Measurements from ENCODE around the gene PRDM16.

The PRDM16 gene

DNA sequence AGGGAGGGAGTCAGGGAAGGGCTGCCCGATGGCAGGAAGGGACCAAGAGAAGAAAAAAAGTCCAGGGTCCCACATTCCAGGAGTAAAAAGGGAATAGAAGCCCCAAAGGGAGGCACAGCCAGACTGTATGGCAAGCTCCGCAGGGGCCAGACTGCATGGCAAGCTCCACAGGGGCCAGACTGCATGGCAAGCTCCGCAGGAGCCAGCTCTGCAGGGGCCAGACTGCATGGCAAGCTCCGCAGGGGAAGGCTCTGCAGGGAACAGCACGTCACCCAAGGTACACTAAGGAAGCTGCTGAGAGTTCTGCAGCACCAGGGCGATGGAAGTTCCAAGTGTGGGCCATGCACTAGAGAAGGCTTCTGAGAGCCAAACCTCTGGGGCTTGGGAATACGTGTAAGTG lies 228.8 kb downstream of the PRDM16 start:
- no peaks in the 10 kb centered on the region for H3K4me1 ChIP-seq (ENCODE audit: control insufficient read depth, insufficient read depth, low read length, poor library complexity, severe bottlenecking)
- H3K27ac ChIP-seq (ENCODE audit: insufficient read depth, low read length, poor library complexity, severe bottlenecking), result no peak overlapping the region
- no peak for DNase-seq
- no peak overlapping the region for H3K4me3 ChIP-seq (ENCODE audit: insufficient read depth, low read depth, low read length, poor library complexity, severe bottlenecking)
- H3K9me3 ChIP-seq (ENCODE audit: control insufficient read depth, low read length), result no peaks in the 10 kb centered on the region
- no peaks in the 10 kb centered on the region for H3K27me3 ChIP-seq (replicated peaks; ENCODE audit: control insufficient read depth, insufficient read depth, low read length, poor library complexity, severe bottlenecking)
- no peaks in the 10 kb centered on the region for H3K36me3 ChIP-seq (ENCODE audit: control insufficient read depth, insufficient read depth, low read length)

- H3K27ac ChIP-seq (ENCODE audit: insufficient read depth, low read length, poor library complexity, severe bottlenecking), result no peak overlapping the region
- no peaks in the 10 kb centered on the region for H3K36me3 ChIP-seq (ENCODE audit: control insufficient read depth, insufficient read depth, low read length)
- DNase-seq, result no peak
- H3K9me3 ChIP-seq (ENCODE audit: control insufficient read depth, low read length), result no peaks in the 10 kb centered on the region
- no peak overlapping the region for H3K4me3 ChIP-seq (ENCODE audit: insufficient read depth, low read depth, low read length, poor library complexity, severe bottlenecking)
- H3K27me3 ChIP-seq (replicated peaks; ENCODE audit: control insufficient read depth, insufficient read depth, low read length, poor library complexity, severe bottlenecking), result no peaks in the 10 kb centered on the region
- no peaks in the 10 kb centered on the region for H3K4me1 ChIP-seq (ENCODE audit: control insufficient read depth, insufficient read depth, low read length, poor library complexity, severe bottlenecking)
These were observed 229.2 kb downstream of the PRDM16 start for GRCh38 chr1:3298197-3298596.

DNA sequence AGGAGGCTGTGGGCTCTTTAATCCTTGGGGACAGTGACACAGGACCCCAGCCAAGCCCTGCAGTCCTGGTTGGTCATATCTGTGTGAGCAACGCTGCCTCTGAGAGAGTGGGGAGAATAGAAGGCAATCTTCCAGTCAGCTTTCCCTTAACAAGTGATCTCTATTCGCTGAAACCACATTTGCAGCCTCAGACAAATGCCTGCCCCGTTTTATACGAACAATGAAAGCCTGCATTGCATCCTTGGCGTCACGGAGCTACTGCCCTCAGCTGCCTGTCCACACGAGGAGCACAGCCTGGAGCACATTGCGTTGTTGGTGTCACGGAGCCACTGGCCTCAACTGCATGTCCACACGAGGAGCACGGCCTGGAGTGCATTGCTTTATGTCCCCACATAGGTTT lies 235.2 kb downstream of the PRDM16 start:
- Histone ChIP-seq H3K27ac (ENCODE audit: insufficient read depth, low read length, poor library complexity, severe bottlenecking) (no peak overlapping the region), H3K4me3 (ENCODE audit: insufficient read depth, low read depth, low read length, poor library complexity, severe bottlenecking) (no peak overlapping the region), H3K27me3 (replicated peaks; ENCODE audit: control insufficient read depth, insufficient read depth, low read length, poor library complexity, severe bottlenecking) (no peaks in the 10 kb centered on the region), H3K9me3 (ENCODE audit: control insufficient read depth, low read length) (no peaks in the 10 kb centered on the region), H3K36me3 (ENCODE audit: control insufficient read depth, insufficient read depth, low read length) (no peaks in the 10 kb centered on the region), H3K4me1 (ENCODE audit: control insufficient read depth, insufficient read depth, low read length, poor library complexity, severe bottlenecking) (no peaks in the 10 kb centered on the region)
- DNase-seq, result no peak

DNA sequence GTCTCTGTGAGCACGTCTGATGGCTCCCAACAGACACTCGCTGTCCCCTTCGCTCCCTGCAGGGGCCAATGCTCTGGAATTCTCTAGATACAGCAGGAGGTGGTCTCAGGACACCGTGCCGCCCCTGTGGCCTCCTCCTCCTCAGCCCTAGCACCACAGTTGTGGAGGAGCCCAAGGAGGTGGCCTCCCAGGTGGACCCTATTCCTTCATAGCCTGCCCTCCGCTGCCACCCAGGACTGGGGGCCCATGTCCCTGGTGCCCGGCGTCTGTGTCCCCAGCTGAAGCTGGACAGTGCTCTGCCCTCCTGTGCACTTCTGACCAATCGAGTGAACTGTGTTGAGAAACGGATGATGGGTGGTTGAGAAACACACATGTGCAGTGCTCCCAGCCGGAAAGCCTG lies 235.7 kb downstream of the PRDM16 start:
- Histone ChIP-seq H3K27ac (ENCODE audit: insufficient read depth, low read length, poor library complexity, severe bottlenecking) (no peak overlapping the region), H3K4me3 (ENCODE audit: insufficient read depth, low read depth, low read length, poor library complexity, severe bottlenecking) (no peak overlapping the region), H3K27me3 (replicated peaks; ENCODE audit: control insufficient read depth, insufficient read depth, low read length, poor library complexity, severe bottlenecking) (no peaks in the 10 kb centered on the region), H3K36me3 (ENCODE audit: control insufficient read depth, insufficient read depth, low read length) (no peaks in the 10 kb centered on the region), H3K9me3 (ENCODE audit: control insufficient read depth, low read length) (no peaks in the 10 kb centered on the region), H3K4me1 (ENCODE audit: control insufficient read depth, insufficient read depth, low read length, poor library complexity, severe bottlenecking) (no peaks in the 10 kb centered on the region)
- DNase-seq, result no peak

- Histone ChIP-seq H3K27ac (ENCODE audit: insufficient read depth, low read length, poor library complexity, severe bottlenecking) (no peak overlapping the region), H3K36me3 (ENCODE audit: control insufficient read depth, insufficient read depth, low read length) (no peaks in the 10 kb centered on the region), H3K4me3 (ENCODE audit: insufficient read depth, low read depth, low read length, poor library complexity, severe bottlenecking) (no peak overlapping the region), H3K4me1 (ENCODE audit: control insufficient read depth, insufficient read depth, low read length, poor library complexity, severe bottlenecking) (no peaks in the 10 kb centered on the region), H3K9me3 (ENCODE audit: control insufficient read depth, low read length) (no peaks in the 10 kb centered on the region), H3K27me3 (replicated peaks; ENCODE audit: control insufficient read depth, insufficient read depth, low read length, poor library complexity, severe bottlenecking) (no peaks in the 10 kb centered on the region)
- DNase-seq, result no peak
These were observed 236.2 kb downstream of the PRDM16 start for GRCh38 chr1:3305156-3305555.

DNA sequence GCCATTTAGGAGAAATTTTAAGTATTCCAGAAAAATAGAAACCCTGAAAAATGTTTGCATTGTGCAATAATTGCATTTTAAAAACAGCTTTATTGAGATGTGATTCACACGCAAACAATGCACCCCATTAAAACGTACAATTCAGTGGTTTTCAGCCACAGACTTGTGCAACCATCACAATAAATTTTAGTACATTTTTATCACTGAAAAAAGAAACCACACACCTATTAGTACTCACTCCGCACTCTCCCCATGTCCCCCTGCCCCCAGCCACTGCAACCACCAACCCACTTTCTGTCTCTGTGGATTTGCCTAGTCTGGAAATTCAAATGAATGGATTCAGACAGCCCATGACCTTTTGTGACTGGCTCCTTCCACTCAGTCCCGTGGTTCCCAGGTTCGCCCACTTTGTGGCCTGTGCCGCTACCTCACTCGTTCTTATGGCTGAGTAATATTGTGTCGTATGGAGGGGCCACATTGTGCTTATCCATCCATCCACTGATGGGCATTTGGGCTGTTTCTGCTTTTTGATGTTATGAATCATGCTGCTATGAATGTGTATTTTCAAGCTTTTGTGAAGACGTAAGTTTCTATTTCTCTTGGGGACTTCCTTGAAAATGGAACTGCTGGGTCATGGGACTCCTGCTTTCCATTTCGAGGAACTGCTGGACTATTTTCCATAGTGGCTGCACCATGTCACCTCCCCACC lies 237.7 kb downstream of the PRDM16 start:
- DNase-seq, result no peak
- H3K36me3 ChIP-seq (ENCODE audit: control insufficient read depth, insufficient read depth, low read length), result no peaks in the 10 kb centered on the region
- no peak overlapping the region for H3K4me3 ChIP-seq (ENCODE audit: insufficient read depth, low read depth, low read length, poor library complexity, severe bottlenecking)
- H3K27ac ChIP-seq (ENCODE audit: insufficient read depth, low read length, poor library complexity, severe bottlenecking), result no peak overlapping the region
- H3K4me1 ChIP-seq (ENCODE audit: control insufficient read depth, insufficient read depth, low read length, poor library complexity, severe bottlenecking), result no peaks in the 10 kb centered on the region
- no peaks in the 10 kb centered on the region for H3K27me3 ChIP-seq (replicated peaks; ENCODE audit: control insufficient read depth, insufficient read depth, low read length, poor library complexity, severe bottlenecking)
- no peaks in the 10 kb centered on the region for H3K9me3 ChIP-seq (ENCODE audit: control insufficient read depth, low read length)

DNA sequence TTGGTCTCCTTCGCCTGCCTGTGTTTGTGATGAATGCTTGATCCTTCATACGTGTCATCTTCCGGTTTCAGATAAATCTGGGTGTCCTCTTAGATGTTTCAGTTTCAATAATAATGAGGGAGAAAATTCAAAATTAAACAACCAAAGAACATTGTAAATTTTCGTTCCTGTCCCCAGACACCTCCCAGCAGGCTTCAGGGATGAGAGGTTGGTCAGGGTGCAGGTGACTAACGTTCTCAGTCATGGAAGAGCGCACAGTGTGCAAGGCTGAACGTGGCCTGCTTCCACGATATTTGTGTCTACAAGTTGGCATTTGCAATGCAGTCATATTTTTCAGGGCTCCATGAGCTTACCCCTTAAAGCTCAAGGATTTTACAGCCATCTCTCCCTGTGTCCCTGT lies 238.4 kb downstream of the PRDM16 start:
- Histone ChIP-seq H3K9me3 (ENCODE audit: control insufficient read depth, low read length) (no peaks in the 10 kb centered on the region), H3K27ac (ENCODE audit: insufficient read depth, low read length, poor library complexity, severe bottlenecking) (no peak overlapping the region), H3K36me3 (ENCODE audit: control insufficient read depth, insufficient read depth, low read length) (no peaks in the 10 kb centered on the region), H3K4me1 (ENCODE audit: control insufficient read depth, insufficient read depth, low read length, poor library complexity, severe bottlenecking) (no peaks in the 10 kb centered on the region), H3K27me3 (replicated peaks; ENCODE audit: control insufficient read depth, insufficient read depth, low read length, poor library complexity, severe bottlenecking) (no peaks in the 10 kb centered on the region), H3K4me3 (ENCODE audit: insufficient read depth, low read depth, low read length, poor library complexity, severe bottlenecking) (no peak overlapping the region)
- DNase-seq, result no peak

DNA sequence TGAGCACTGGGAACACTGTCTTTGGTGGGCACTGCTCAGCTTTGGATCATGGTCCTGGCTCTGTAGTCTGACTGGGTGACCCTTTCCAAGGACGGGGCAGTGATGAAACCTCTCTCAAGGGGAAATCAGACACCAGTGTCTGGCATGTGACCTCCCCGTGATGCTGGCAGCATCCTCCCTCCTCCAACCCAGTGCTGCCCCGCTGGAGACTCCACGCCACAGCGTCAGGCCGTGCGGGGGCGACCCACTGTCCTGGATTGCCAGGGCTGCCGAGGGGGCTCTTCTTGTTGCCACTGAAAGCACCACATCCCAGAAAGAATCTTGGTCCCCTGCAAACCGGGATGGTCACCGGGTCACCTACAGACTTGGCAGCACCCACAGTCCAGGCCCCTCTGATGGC lies 239.1 kb downstream of the PRDM16 start:
- no peaks in the 10 kb centered on the region for H3K9me3 ChIP-seq (ENCODE audit: control insufficient read depth, low read length)
- H3K4me3 ChIP-seq (ENCODE audit: insufficient read depth, low read depth, low read length, poor library complexity, severe bottlenecking), result no peak overlapping the region
- no peaks in the 10 kb centered on the region for H3K36me3 ChIP-seq (ENCODE audit: control insufficient read depth, insufficient read depth, low read length)
- H3K4me1 ChIP-seq (ENCODE audit: control insufficient read depth, insufficient read depth, low read length, poor library complexity, severe bottlenecking), result no peaks in the 10 kb centered on the region
- no peaks in the 10 kb centered on the region for H3K27me3 ChIP-seq (replicated peaks; ENCODE audit: control insufficient read depth, insufficient read depth, low read length, poor library complexity, severe bottlenecking)
- no peak for DNase-seq
- no peak overlapping the region for H3K27ac ChIP-seq (ENCODE audit: insufficient read depth, low read length, poor library complexity, severe bottlenecking)

- Histone ChIP-seq H3K4me1 (ENCODE audit: control insufficient read depth, insufficient read depth, low read length, poor library complexity, severe bottlenecking) (no peaks in the 10 kb centered on the region), H3K36me3 (ENCODE audit: control insufficient read depth, insufficient read depth, low read length) (no peaks in the 10 kb centered on the region), H3K4me3 (ENCODE audit: insufficient read depth, low read depth, low read length, poor library complexity, severe bottlenecking) (no peak overlapping the region), H3K27me3 (replicated peaks; ENCODE audit: control insufficient read depth, insufficient read depth, low read length, poor library complexity, severe bottlenecking) (no peaks in the 10 kb centered on the region), H3K27ac (ENCODE audit: insufficient read depth, low read length, poor library complexity, severe bottlenecking) (no peak overlapping the region), H3K9me3 (ENCODE audit: control insufficient read depth, low read length) (no peaks in the 10 kb centered on the region)
- no peak for DNase-seq
These were observed 241.9 kb downstream of the PRDM16 start for GRCh38 chr1:3310718-3311400.

DNA sequence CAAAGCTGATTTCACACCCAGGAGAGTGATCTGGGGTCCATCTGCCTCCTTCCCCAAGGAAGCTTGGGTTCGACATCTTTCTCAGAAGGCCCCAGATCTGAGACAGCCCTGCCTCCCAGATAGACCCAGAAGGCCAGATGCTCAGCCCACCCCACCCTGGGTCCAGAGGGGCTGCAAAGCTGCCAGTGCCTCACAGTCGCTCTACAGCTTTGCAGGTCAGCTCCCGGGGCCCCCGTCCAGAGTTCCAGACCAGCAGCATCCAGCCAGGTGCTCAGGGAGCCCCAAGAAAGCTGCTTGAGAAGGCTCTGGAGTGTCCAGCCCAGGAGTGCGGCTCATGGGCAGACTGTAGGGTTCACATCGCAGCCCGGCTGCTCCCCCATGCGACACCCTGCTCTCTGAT lies 242.7 kb downstream of the PRDM16 start:
- no peaks in the 10 kb centered on the region for H3K4me1 ChIP-seq (ENCODE audit: control insufficient read depth, insufficient read depth, low read length, poor library complexity, severe bottlenecking)
- no peak overlapping the region for H3K4me3 ChIP-seq (ENCODE audit: insufficient read depth, low read depth, low read length, poor library complexity, severe bottlenecking)
- no peak overlapping the region for H3K27ac ChIP-seq (ENCODE audit: insufficient read depth, low read length, poor library complexity, severe bottlenecking)
- no peaks in the 10 kb centered on the region for H3K36me3 ChIP-seq (ENCODE audit: control insufficient read depth, insufficient read depth, low read length)
- H3K9me3 ChIP-seq (ENCODE audit: control insufficient read depth, low read length), result peaks cover 4% of the 10 kb centered on the region
- DNase-seq, result no peak
- no peaks in the 10 kb centered on the region for H3K27me3 ChIP-seq (replicated peaks; ENCODE audit: control insufficient read depth, insufficient read depth, low read length, poor library complexity, severe bottlenecking)

Data from effector memory CD4-positive, alpha-beta T cell (primary cell).